Choroid plexus epithelial cell (primary cell): Measurements from ENCODE around the gene UBE3B.

Experiments used
- DNase-seq: peaks from one replicate; pipeline ENCODE4 v3.0.0-alpha.2; 2010; ENCODE audit warnings: low read depth
- H3K4me3 ChIP-seq: 2 replicates; pipeline ENCODE4 v1.5.1; 2011; ENCODE audit warnings: low read depth, mild to moderate bottlenecking, control low read depth, low read length, moderate library complexity
- CTCF ChIP-seq: conservative IDR thresholded peaks from 2 replicates; pipeline ENCODE4 v1.5.1; 2011; ENCODE audit warnings: low read depth, mild to moderate bottlenecking, control low read depth, inconsistent platforms, low read length, moderate library complexity

Gene UBE3B

GRCh38 chr12:109504068-109504467 is 26.6 kb downstream of the UBE3B start:
- no peak for TF ChIP-seq CTCF
- no peak for DNase-seq
- no peak overlapping the region for H3K4me3 ChIP-seq

GRCh38 chr12:109510196-109510595 is 32.8 kb downstream of the UBE3B start:
- TF ChIP-seq CTCF = no peak
- DNase-seq = no peak
- no peak overlapping the region for H3K4me3 ChIP-seq

- no peak overlapping the region for H3K4me3 ChIP-seq
- DNase-seq = peak; percentile 88
- TF ChIP-seq CTCF = no peak
Observed at GRCh38 chr12:109512608-109513007, 35.2 kb downstream of the UBE3B start.

- peak; percentile 76 for DNase-seq
- no peak overlapping the region for H3K4me3 ChIP-seq
- peak; percentile 28 for TF ChIP-seq CTCF
Observed at GRCh38 chr12:109513051-109513450, 35.6 kb downstream of the UBE3B start.

- no peak for DNase-seq
- H3K4me3 ChIP-seq = no peak overlapping the region
- TF ChIP-seq CTCF = no peak
Observed at GRCh38 chr12:109513977-109514376, 36.5 kb downstream of the UBE3B start.

- no peak for DNase-seq
- TF ChIP-seq CTCF = no peak
- H3K4me3 ChIP-seq = no peak overlapping the region
Observed at GRCh38 chr12:109517619-109518018, 40.2 kb downstream of the UBE3B start.

GRCh38 chr12:109518820-109519665 is 41.6 kb downstream of the UBE3B start:
- no peak overlapping the region for H3K4me3 ChIP-seq
- TF ChIP-seq CTCF = peak; percentile 96
- DNase-seq = peak; percentile 74
